ENCODE results near the gene MFSD2A.
A peak's percentile ranks its signal among the peaks of the same experiment; 100 is the strongest.
"Not testable (repeated sequence)": the region's sequence is repeated elsewhere in the genome, so short reads cannot be mapped to it uniquely, and the experiment has no call there.

The MFSD2A gene

DNA sequence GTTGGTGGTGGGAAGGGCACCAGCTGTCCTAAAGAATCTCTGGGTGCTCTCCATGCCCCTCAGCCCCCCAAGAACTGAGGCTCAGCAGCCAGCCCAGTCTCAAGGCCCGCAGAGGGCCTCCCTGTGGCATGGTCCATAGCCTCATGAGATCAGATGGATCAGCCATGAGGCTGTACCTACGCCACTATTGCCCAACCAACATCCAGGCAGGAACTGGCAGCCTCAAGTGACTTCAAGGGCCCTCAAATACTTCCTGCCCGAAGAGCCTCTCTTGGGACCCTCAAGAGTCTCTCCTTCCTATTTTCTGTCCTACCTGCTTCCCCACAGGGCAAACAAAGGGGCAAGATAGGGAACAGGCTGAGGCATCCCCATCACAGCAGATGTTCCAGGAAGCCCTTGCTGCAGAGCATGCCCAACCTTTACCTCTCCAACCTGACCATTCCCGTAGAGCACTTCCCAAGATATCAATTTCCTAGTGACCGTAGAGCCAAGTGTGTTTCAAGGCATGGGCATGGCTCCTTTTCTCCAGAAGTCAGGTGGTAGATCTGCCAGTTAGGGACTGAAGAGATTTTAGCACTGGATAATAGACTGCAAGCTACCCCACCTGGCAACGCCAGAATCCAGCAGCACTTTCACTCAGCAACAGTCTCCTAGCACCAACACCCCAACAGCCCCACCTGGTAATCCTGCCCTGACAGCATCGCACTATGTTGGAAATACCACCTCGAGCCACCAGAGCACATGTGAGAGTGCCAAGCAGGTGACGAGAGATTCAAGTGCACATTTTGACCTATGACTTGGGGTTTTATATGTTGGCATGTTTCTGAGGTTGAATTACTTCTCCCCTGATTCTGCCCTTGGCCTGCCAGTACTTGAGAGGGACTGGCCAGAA is 13.7 kb upstream of the MFSD2A start:
- no peak for DNase-seq

- peak; percentile 37 for DNase-seq
Observed at GRCh38 chr1:39943471-39944290, 11.3 kb upstream of the MFSD2A start.

DNA sequence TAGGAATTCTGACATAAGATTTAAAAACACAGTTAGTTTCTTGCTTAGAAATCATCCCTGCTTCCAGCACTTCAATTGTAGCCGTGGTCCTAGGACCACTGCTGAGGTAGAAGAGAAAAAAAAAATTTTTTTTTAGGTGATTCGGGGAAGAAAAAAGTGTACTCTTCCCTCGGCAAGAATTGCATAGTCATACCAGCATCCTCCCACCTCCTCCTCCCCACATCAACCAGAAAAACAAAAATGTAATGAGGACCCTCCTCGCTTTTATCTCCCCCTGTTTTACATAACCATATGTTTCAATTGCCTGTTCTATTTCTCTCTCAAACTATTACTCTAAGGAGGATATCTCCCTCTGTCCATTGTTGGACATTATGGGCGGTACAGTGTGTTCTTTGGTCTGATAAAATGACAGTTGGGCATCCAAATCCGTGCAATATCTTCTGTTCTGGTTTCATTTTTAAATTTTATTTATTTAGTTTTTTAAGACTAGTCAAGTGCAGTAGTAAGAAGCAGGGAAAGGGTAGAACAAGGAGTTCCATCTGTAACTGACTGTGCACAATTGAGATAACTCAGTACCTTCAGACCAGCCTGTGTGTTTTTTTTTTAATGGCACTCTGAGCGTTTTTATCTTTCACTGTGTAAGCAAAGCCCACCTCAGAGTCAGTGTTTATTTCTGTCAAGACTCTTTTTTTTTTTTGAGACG is 10.4 kb upstream of the MFSD2A start:
- no peak for DNase-seq

- DNase-seq: no peak
Observed at GRCh38 chr1:39946216-39946615, 8.7 kb upstream of the MFSD2A start.

DNA sequence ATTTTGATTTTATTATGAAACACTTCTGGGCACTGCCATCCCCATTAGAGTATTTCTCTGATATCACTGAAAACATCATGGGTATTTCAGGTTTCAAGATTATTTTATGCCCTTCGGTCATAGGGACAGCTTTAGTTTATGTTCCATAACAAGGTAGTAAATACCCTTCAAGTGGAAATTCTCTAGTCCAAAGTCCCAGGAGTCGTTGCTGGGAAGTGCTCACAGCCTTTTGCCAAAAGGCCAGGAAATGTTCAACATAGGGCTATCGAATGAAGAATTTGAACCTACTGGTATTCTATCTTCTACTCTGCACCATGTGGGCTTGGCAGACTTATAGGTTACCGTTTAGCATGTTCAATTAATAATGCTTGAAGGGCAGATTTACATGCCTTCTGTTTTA is 7.7 kb upstream of the MFSD2A start:
- no peak for DNase-seq

- DNase-seq: no peak
Observed at GRCh38 chr1:39949891-39950290, 5.1 kb upstream of the MFSD2A start.

GRCh38 chr1:39951926-39952325 is 3.0 kb upstream of the MFSD2A start:
- DNase-seq: no peak

- DNase-seq: no peak
Observed at GRCh38 chr1:39952359-39953110, 2.4 kb upstream of the MFSD2A start.

DNA sequence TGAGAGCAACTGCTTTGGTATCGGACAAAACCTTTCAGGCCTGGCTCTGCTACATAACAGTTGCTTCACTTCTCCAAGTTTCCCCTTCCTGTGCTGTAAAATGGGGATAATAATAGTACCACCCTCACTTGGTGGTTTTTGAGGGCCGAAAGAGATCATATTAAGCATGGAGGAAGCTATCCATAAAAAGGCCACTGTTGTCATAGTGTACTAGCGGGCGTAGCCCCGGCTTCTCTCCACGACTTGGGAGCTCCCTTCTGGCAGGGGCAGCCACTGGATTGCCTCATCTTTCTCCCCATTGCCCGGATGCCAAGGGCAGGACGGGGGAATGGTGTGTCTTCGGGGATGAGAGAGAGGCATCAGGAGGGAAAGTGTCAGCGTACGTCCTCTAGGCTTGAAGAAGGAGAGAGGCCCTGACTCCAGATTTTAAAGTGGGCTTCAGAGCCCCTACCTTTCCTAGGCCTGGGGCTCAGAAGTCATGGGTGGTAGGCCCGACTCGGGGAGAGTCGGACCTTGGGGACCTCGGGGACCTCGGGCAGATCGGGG is 548 bp upstream of the MFSD2A start:
- DNase-seq: no peak

DNA sequence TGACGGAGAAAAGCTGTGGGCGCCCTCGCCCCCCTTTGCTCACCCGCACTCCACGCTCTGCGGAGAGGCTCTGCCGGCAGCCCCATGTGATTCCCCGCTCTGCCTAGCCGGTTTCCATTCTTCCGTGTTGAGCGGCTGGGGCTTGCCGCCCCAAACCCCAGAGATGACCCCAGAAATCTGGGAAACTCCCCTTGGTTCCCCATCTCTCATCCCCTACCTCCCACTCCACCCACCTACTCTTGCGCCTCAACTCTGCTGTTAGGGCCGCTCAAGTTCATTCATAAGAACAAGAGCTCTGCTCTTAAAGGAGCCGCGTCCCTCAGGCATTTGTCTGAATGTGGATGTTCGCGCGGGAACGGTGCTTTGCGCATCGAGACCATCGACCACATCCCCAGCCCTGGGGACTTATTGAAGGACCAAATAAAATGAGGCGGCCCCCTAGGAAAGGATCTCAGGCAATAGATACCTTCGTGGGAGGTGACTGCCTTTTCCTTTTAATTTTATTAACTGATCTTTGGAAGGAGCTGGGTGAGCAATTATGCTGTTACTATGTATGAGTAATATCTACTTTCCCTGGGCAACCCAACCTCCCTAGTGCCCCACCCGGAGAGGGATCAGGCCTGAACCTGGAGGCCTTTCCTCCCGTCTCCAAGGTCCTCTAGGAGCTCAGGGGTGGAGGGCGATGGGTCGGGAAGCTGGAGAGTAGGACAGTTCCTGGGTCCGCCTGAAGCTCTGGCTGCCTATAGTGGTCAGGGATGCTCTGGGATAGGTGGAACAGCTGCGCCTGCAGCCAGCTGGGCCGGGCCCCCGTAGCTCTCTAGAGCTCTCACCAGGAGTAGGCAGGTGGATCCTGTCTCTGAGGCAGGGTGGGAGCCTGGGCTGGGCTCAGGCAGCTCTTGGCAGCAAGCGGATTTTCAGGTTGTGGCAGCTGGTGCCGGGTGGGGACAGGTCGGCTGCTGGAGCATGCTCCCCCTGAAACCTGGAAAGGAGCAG is 898 bp downstream of the MFSD2A start:
- peak; percentile 71 for DNase-seq

- no peak for DNase-seq
Observed at GRCh38 chr1:39957299-39958015, 2.5 kb downstream of the MFSD2A start.

GRCh38 chr1:39958403-39959200 is 3.7 kb downstream of the MFSD2A start:
- no peak for DNase-seq

- DNase-seq: no peak
Observed at GRCh38 chr1:39959651-39960333, 4.8 kb downstream of the MFSD2A start.

DNA sequence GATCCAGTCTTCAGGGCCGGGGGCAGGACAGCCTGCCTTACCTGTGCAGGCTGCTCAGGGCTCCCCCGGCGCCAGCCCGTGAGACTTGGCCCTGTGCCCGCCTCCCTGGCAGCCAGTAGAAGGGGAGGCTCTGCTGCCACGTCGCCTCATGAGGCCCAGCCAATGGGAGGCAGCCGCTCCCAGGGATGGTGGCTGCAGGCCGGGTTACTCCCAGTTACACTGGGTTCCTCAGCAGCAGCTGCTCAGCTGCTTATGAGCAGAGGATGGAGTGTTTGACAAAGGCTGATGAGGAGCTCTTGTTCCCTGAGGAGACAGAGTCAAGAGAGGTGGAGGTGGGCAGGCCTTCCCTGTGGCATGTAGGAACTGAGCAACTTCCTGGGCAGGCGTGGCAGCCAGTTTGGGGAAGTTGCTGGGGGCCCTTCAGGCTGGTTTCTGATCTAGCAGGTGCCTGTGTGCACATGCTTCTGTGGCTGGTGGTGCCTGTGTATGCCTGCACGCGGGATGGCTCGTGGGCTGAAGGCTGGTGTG is 5.5 kb downstream of the MFSD2A start:
- no peak for DNase-seq

DNA sequence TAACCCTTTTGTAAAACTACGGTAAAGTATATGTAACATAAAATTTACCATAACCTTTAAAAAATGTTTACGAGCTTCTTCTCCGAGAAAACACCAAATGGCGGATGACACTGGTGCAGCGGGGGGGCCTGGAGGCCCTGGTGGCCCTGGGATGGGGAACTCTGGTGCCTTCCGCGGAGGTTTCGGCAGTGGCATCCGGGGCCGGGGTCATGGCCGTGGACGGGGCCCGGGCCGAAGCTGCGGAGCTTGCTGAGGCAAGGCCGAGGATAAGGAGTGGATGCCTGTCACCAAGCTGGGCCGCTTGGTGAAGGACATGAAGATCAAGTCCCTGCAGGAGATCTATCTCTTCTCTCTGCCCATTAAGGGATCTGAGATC is 7.5 kb downstream of the MFSD2A start:
- no peak for DNase-seq

GRCh38 chr1:39962964-39963363 is 8.0 kb downstream of the MFSD2A start:
- not testable (repeated sequence) for DNase-seq

- DNase-seq: no peak
Observed at GRCh38 chr1:39964552-39964951, 9.6 kb downstream of the MFSD2A start.

- DNase-seq: no peak
Observed at GRCh38 chr1:39965044-39965443, 10.1 kb downstream of the MFSD2A start.

- DNase-seq: no peak
Observed at GRCh38 chr1:39969048-39969447, 14.1 kb downstream of the MFSD2A start.
